Left renal cortex interstitium (tissue), 4 donors: Measurements from ENCODE around the gene TARP.
"Not testable (repeated sequence)": the region's sequence is repeated elsewhere in the genome, so short reads cannot be mapped to it uniquely, and the experiment has no call there.

ENCODE experiments used
- DNase-seq, 4 donors: peaks; one replicate each; pipeline ENCODE4 v3.0.0-alpha.2; 2013; ENCODE audit warnings: low read depth in 4 of 4, low spot score in 2 of 4, missing footprints in 1 of 4

The TARP gene

GRCh38 chr7:38299275-38299931, 26.0 kb upstream of the TARP start:
- no peak for DNase-seq

- no peak for DNase-seq
These were observed 22.8 kb upstream of the TARP start for GRCh38 chr7:38296059-38296857.

- DNase-seq, result no peak
These were observed 21.5 kb upstream of the TARP start for GRCh38 chr7:38294926-38295325.

GRCh38 chr7:38292442-38292841, 19.0 kb upstream of the TARP start:
- DNase-seq, result no peak

- no peak for DNase-seq
These were observed 18.2 kb upstream of the TARP start for GRCh38 chr7:38291650-38292049.

- no peak for DNase-seq
These were observed 17.7 kb upstream of the TARP start for GRCh38 chr7:38291117-38291647.

- no peak for DNase-seq
These were observed 11.1 kb upstream of the TARP start for GRCh38 chr7:38284553-38284952.

GRCh38 chr7:38283809-38284208, 10.4 kb upstream of the TARP start:
- no peak for DNase-seq

GRCh38 chr7:38283107-38283506, 9.7 kb upstream of the TARP start:
- no peak for DNase-seq

GRCh38 chr7:38282081-38282480, 8.6 kb upstream of the TARP start:
- no peak for DNase-seq

- DNase-seq, result no peak
These were observed 7.8 kb upstream of the TARP start for GRCh38 chr7:38281266-38281665.

- no peak for DNase-seq
These were observed 7.3 kb upstream of the TARP start for GRCh38 chr7:38280707-38281106.

GRCh38 chr7:38280000-38280399, 6.6 kb upstream of the TARP start:
- DNase-seq, result no peak

- no peak for DNase-seq
These were observed 2.9 kb upstream of the TARP start for GRCh38 chr7:38276096-38276877.

GRCh38 chr7:38274927-38275620, 1.6 kb upstream of the TARP start:
- DNase-seq, result no peak

- no peak for DNase-seq
These were observed 1.1 kb upstream of the TARP start for GRCh38 chr7:38274486-38274885.

- DNase-seq, result not testable (repeated sequence)
These were observed 3.0 kb downstream of the TARP start for GRCh38 chr7:38270405-38270804.

- not testable (repeated sequence) for DNase-seq
These were observed 3.6 kb downstream of the TARP start for GRCh38 chr7:38269704-38270346.

GRCh38 chr7:38265958-38266357, 7.5 kb downstream of the TARP start:
- not testable (repeated sequence) for DNase-seq

GRCh38 chr7:38264602-38265001, 8.8 kb downstream of the TARP start:
- DNase-seq, result not testable (repeated sequence)
